Activated CD8-positive, alpha-beta memory T cell treated with anti-CD3 and anti-CD28 coated beads for 24 hours (primary cell): ENCODE data around the gene AQR.
"Not testable (repeated sequence)": the region's sequence is repeated elsewhere in the genome, so short reads cannot be mapped to it uniquely, and the experiment has no call there.

Experiments used
- DNase-seq: peaks from one replicate; pipeline ENCODE4 v3.0.0-alpha.2; 2020

Gene AQR

GRCh38 chr15:34952481-34952880 lies 17.1 kb downstream of the AQR start:
- no peak for DNase-seq

GRCh38 chr15:34951993-34952392 lies 17.5 kb downstream of the AQR start:
- no peak for DNase-seq

- no peak for DNase-seq
Measured at GRCh38 chr15:34944936-34945335, 24.6 kb downstream of the AQR start.

- DNase-seq: no peak
Measured at GRCh38 chr15:34943711-34944110, 25.8 kb downstream of the AQR start.

- not testable (repeated sequence) for DNase-seq
Measured at GRCh38 chr15:34943264-34943663, 26.3 kb downstream of the AQR start.

GRCh38 chr15:34942363-34942762 lies 27.2 kb downstream of the AQR start:
- DNase-seq: no peak

GRCh38 chr15:34941831-34942230 lies 27.7 kb downstream of the AQR start:
- no peak for DNase-seq

- no peak for DNase-seq
Measured at GRCh38 chr15:34941185-34941698, 28.3 kb downstream of the AQR start.

GRCh38 chr15:34933432-34933975 lies 36.0 kb downstream of the AQR start:
- no peak for DNase-seq

GRCh38 chr15:34928349-34928748 lies 41.2 kb downstream of the AQR start:
- not testable (repeated sequence) for DNase-seq

GRCh38 chr15:34927726-34928125 lies 41.8 kb downstream of the AQR start:
- DNase-seq: no peak

GRCh38 chr15:34914317-34914716 lies 55.2 kb downstream of the AQR start:
- DNase-seq: no peak

- no peak for DNase-seq
Measured at GRCh38 chr15:34905047-34905446, 64.5 kb downstream of the AQR start.

- no peak for DNase-seq
Measured at GRCh38 chr15:34904527-34904926, 65.0 kb downstream of the AQR start.

GRCh38 chr15:34900748-34901147 lies 68.8 kb downstream of the AQR start:
- DNase-seq: no peak

- DNase-seq: no peak
Measured at GRCh38 chr15:34896183-34896582, 73.4 kb downstream of the AQR start.

GRCh38 chr15:34893967-34894366 lies 75.6 kb downstream of the AQR start:
- no peak for DNase-seq

- DNase-seq: no peak
Measured at GRCh38 chr15:34892963-34893591, 76.5 kb downstream of the AQR start.

- no peak for DNase-seq
Measured at GRCh38 chr15:34890424-34890823, 79.1 kb downstream of the AQR start.

- DNase-seq: no peak
Measured at GRCh38 chr15:34889476-34889875, 80.1 kb downstream of the AQR start.

- DNase-seq: no peak
Measured at GRCh38 chr15:34886134-34886533, 83.4 kb downstream of the AQR start.

- DNase-seq: no peak
Measured at GRCh38 chr15:34883633-34884032, 85.9 kb downstream of the AQR start.

GRCh38 chr15:34883042-34883441 lies 86.5 kb downstream of the AQR start:
- DNase-seq: no peak

- no peak for DNase-seq
Measured at GRCh38 chr15:34879107-34879506, 90.4 kb downstream of the AQR start.

- DNase-seq: no peak
Measured at GRCh38 chr15:34876640-34877039, 92.9 kb downstream of the AQR start.
